K562 treated with DMSO at 1 percent for 48 hours (cell line): ENCODE measurements around the gene SMC1B. TPM values are rescaled to one million over a fixed set of nuclear protein-coding genes. Genes with fewer than 3 reads are reported as not detected.

Source experiments
- total RNA-seq: library from RNA; unstranded; fragments of 300-600 nt; gene quantifications from 2 replicates; pipeline ENCODE4 v1.2.3, GENCODE V29; 2022; ENCODE audit warnings: low replicate concordance; ENCODE audit errors: extremely low read depth

SMC1B gene, protein sequence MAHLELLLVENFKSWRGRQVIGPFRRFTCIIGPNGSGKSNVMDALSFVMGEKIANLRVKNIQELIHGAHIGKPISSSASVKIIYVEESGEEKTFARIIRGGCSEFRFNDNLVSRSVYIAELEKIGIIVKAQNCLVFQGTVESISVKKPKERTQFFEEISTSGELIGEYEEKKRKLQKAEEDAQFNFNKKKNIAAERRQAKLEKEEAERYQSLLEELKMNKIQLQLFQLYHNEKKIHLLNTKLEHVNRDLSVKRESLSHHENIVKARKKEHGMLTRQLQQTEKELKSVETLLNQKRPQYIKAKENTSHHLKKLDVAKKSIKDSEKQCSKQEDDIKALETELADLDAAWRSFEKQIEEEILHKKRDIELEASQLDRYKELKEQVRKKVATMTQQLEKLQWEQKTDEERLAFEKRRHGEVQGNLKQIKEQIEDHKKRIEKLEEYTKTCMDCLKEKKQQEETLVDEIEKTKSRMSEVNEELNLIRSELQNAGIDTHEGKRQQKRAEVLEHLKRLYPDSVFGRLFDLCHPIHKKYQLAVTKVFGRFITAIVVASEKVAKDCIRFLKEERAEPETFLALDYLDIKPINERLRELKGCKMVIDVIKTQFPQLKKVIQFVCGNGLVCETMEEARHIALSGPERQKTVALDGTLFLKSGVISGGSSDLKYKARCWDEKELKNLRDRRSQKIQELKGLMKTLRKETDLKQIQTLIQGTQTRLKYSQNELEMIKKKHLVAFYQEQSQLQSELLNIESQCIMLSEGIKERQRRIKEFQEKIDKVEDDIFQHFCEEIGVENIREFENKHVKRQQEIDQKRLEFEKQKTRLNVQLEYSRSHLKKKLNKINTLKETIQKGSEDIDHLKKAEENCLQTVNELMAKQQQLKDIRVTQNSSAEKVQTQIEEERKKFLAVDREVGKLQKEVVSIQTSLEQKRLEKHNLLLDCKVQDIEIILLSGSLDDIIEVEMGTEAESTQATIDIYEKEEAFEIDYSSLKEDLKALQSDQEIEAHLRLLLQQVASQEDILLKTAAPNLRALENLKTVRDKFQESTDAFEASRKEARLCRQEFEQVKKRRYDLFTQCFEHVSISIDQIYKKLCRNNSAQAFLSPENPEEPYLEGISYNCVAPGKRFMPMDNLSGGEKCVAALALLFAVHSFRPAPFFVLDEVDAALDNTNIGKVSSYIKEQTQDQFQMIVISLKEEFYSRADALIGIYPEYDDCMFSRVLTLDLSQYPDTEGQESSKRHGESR
- not detected in 2 replicates for total RNA-seq

DNA sequence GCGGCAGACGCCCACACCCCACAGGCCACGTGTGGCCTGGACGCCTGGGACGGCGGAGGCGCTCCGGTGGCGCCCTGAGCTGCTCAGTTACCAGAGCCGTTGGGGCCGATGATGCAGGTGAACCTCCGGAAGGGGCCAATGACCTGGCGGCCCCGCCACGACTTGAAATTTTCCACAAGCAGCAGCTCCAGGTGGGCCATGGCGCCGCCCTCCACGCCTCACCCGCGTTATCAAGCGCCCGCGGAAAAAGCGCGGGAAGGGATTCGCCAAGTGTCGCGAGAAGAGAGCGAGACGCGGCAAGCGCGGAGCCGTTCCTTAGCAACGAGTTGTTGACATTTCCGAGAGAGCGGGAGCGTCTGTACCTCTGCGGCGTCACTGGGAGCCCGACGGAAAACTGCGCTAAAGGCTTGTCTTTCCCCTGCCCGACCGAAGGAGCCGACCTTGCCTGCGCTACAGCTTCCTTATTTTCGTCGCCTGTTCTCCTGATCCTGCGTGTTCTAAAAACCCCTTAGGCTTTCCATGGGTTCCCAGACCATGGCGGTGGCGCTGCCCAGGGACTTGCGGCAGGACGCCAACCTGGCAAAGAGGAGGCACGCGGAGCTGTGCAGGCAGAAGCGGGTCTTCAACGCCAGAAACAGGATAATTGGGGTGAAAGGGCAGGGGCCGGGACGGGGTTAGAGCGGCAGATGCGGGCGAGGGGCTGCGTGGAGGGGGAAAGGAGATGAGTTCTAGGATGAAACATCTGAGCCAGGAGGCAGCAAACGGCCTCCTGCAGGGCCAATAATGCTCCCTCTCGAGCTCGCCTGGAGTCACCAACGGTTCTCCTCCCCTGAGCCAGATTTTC, at the start of gene SMC1B, which contains the start of gene RIBC2:
SMC1B (minus strand) TSS at position 232 of the 844 bp plus-strand sequence; CDS start at position 200, 32 bp downstream.
RIBC2 (plus strand) TSS at position 326 of the 844 bp plus-strand sequence; CDS start at position 520, 194 bp downstream.

DNA sequence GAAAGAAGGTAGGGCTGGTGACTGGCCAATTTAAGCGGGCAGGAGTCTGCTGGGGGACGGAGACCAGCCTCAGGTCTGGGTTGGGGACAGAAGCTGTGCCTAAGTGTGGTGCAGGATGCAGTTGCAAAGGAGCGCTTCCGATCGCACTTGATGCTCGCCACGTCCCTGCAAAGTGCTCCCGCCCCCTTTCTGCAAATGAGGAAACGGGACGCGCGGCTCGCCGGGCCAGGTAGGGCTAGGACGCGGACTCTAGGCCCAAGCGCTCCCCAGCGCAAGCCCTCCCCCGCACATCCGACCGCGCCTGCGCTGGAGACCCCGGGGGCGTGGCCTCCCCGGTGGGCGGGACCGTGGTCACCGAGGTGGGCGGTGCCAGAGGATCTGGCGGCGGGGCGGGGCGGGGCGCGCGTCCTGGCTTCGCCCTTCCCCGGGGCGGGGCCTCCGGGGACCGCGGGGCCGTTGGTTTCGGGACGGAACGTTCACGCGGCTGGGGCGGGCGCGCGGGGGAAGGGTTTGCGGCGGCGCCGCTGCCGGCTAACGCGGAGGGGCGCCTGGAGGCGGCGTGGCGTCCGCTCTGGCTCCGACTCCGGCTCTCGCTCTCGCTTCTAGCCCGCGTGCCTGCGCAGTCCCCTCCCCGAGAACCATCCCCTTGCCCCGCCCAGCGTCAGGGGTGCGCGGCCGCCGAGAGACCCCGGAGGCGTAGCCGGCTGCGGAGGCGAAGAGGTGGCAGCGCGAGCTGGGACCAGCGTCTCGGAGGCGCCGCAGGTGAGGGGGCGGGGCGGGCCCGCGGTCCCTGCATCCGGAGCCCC, 103.8 kb downstream of the SMC1B start, which contains the start of gene FAM118A:
FAM118A (plus strand) TSS at position 513 of the 806 bp plus-strand sequence. CDS start 12,446 bp downstream, outside the sequence.

Other genes with a start within 250 kb of the SMC1B start
- not detected in 2 replicates for gene NUP50, start 249.7 kb downstream of the SMC1B start, total RNA-seq
- gene KIAA0930, start 172.7 kb downstream of the SMC1B start, total RNA-seq: not detected in 2 replicates
- gene UPK3A, start 128.7 kb downstream of the SMC1B start, total RNA-seq: not detected in 2 replicates
- gene FAM118A, start 103.7 kb downstream of the SMC1B start, total RNA-seq: not detected in 2 replicates
- not detected in 2 replicates for gene RIBC2, start 94 bp upstream of the SMC1B start, total RNA-seq
- gene FBLN1, start 89.3 kb upstream of the SMC1B start, total RNA-seq: not detected in 2 replicates